Measurements from ENCODE around the gene TEX22. TPM values are rescaled to one million over a fixed set of nuclear protein-coding genes. Genes with fewer than 3 reads are reported as not detected.

The TEX22 gene
- total RNA-seq, 1 experiment from 2014 or later, result 2.6 TPM

DNA sequence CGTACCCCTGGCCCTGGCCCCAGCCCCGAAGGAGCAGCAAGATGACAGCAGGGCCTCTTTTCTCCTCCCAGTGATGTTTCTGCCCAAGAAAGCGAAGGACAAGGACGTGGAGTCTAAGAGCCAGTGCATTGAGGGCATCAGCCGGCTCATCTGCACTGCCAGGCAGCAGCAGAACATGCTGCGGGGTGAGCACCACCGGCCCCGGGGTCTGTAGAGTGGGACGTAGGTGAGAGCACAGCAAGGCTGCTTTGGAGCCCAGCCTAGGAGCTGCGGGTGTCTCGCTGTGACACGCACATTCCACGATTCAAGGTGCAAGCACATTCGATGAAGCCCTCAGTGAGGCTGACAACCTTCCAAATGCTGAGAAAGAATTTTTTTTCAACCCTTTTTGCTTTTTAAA lies 5.2 kb upstream of the TEX22 start:
- no peaks in the 10 kb centered on the region for H3K9me2 ChIP-seq (ENCODE audit: insufficient read depth)
- no peaks in the 10 kb centered on the region for H3K36me3 ChIP-seq (ENCODE audit: low read depth)
- H3K79me2 ChIP-seq (ENCODE audit: low read depth), result no peaks in the 10 kb centered on the region
- H3K4me2 ChIP-seq, result no peak overlapping the region
- no TSS peak for BruUV-seq (replicated peaks)
- no peak overlapping the region for H2AFZ ChIP-seq
- H3F3A ChIP-seq (ENCODE audit: insufficient read depth, low read depth), result no peaks in the 10 kb centered on the region
- ChIA-PET CTCF (no interaction called here), POLR2A (ENCODE audit: unreplicated experiment) (no interaction called here)
- no peak overlapping the region for H3K27ac ChIP-seq
- no peak for DNase-seq
- H3K27me3 ChIP-seq (ENCODE audit: insufficient read depth, low read depth), result no peaks in the 10 kb centered on the region
- no peaks in the 10 kb centered on the region for H3K9me3 ChIP-seq (ENCODE audit: insufficient read depth, low read depth)
- intact Hi-C loops (cut with micrococcal nuclease; ENCODE audit: unreplicated experiment), result no loop called here
- H4K20me1 ChIP-seq (ENCODE audit: insufficient read depth), result no peaks in the 10 kb centered on the region
- TF ChIP-seq, protein P1, sequence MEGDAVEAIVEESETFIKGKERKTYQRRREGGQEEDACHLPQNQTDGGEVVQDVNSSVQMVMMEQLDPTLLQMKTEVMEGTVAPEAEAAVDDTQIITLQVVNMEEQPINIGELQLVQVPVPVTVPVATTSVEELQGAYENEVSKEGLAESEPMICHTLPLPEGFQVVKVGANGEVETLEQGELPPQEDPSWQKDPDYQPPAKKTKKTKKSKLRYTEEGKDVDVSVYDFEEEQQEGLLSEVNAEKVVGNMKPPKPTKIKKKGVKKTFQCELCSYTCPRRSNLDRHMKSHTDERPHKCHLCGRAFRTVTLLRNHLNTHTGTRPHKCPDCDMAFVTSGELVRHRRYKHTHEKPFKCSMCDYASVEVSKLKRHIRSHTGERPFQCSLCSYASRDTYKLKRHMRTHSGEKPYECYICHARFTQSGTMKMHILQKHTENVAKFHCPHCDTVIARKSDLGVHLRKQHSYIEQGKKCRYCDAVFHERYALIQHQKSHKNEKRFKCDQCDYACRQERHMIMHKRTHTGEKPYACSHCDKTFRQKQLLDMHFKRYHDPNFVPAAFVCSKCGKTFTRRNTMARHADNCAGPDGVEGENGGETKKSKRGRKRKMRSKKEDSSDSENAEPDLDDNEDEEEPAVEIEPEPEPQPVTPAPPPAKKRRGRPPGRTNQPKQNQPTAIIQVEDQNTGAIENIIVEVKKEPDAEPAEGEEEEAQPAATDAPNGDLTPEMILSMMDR (conservative IDR thresholded peaks at IDR 0.05), result no peak
- no peak for TF ChIP-seq EZH2 (IDR thresholded peaks at IDR 0.05; ENCODE audit: low read depth)
- H3K4me3 ChIP-seq, result no peak overlapping the region
- no peaks in the 10 kb centered on the region for H3K4me1 ChIP-seq (replicated peaks; ENCODE audit: insufficient read depth)

DNA sequence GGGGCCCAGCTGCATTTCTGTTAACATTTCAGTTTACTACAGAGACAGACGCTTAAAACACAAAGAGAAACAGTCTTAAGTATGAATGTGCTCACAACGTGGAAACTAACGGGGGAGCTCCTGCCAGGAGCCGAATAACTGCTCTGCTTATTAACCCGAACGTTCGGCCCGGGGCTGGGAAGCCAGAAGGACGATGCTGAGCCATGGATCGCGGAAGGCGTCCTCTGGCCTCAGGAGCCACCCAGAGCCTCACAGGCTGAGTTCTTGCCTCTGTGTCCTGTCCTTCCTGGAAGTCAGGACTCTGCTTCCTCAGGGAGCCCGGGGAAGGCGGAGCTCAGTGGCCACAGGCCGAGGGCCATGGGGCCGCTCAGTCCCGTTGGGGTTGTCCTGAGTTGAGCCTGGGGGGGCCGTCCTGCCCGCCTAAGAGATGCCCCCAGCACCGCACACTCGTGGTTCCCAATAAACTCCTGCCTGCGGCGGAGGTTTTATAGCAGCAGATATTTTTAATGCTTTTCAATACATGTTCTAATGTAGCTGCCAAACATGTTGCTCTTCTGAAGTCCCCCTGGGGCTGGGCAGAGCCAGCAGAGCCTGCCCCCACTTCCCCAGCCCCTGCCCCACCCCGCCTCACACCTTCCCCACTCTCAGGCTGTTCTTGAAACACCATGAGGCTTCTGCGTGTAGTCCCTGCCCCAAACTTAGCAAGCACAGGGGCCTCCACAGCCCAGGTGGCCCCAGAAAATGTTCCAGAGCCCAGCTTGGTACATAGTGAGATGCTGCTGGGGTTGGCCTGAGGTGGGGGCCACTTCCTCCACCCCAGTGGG lies 3.4 kb upstream of the TEX22 start:
- intact Hi-C loops (cut with micrococcal nuclease; ENCODE audit: unreplicated experiment), result no loop called here
- peaks cover 10% of the 10 kb centered on the region; the same call in 1 of the 2 replicates for H3K9me3 ChIP-seq (ENCODE audit: insufficient read depth, low read depth)
- POLR2A ChIA-PET (ENCODE audit: unreplicated experiment), result no interaction called here
- H3K36me3 ChIP-seq (ENCODE audit: low read depth), result peaks cover 8% of the 10 kb centered on the region
- no peaks in the 10 kb centered on the region for H4K20me1 ChIP-seq (ENCODE audit: insufficient read depth)
- no peaks in the 10 kb centered on the region for H3F3A ChIP-seq (ENCODE audit: insufficient read depth, low read depth)
- peaks cover 11% of the 10 kb centered on the region for H3K79me2 ChIP-seq (ENCODE audit: low read depth)
- TF ChIP-seq, protein P1 (conservative IDR thresholded peaks at IDR 0.05), result no peak
- H3K4me2 ChIP-seq, result no peak overlapping the region
- H3K27me3 ChIP-seq (ENCODE audit: insufficient read depth, low read depth), result no peaks in the 10 kb centered on the region
- CTCF ChIA-PET, result no interaction called here
- no peak overlapping the region for H3K4me3 ChIP-seq
- DNase-seq, result no peak
- H2AFZ ChIP-seq, result no peak overlapping the region
- H3K9me2 ChIP-seq (ENCODE audit: insufficient read depth), result no peaks in the 10 kb centered on the region
- H3K4me1 ChIP-seq (replicated peaks; ENCODE audit: insufficient read depth), result peaks cover 7% of the 10 kb centered on the region; the same call in 1 of the 2 replicates
- no peak overlapping the region for H3K27ac ChIP-seq
- BruUV-seq (replicated peaks), result no TSS peak

DNA sequence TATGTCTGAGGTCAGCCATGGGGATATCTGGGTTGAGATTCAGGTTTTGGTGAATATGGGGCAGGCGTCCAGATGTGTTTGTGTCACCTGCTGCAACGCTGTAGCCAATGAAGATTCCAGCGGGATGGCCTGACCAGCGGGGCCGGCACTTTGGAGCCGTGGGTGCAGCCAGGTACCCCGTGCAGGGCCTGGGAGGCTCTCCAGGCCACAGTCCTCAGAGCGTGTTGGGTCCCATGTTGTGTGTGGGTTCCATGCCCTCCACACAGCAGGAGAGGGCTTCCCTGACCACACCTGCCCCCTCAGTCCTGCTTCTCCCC lies 2.8 kb upstream of the TEX22 start:
- no peak for DNase-seq
- ChIA-PET CTCF (no interaction called here), POLR2A (ENCODE audit: unreplicated experiment) (no interaction called here)
- Histone ChIP-seq H3K4me1 (replicated peaks; ENCODE audit: insufficient read depth) (peaks cover 7% of the 10 kb centered on the region; the same call in 1 of the 2 replicates), H3K4me2 (no peak overlapping the region), H4K20me1 (ENCODE audit: insufficient read depth) (no peaks in the 10 kb centered on the region), H3K9me2 (ENCODE audit: insufficient read depth) (no peaks in the 10 kb centered on the region), H3K79me2 (ENCODE audit: low read depth) (peaks cover 11% of the 10 kb centered on the region), H3K36me3 (ENCODE audit: low read depth) (peaks cover 14% of the 10 kb centered on the region), H3K27ac (no peak overlapping the region), H2AFZ (no peak overlapping the region), H3F3A (ENCODE audit: insufficient read depth, low read depth) (no peaks in the 10 kb centered on the region), H3K4me3 (no peak overlapping the region), H3K27me3 (ENCODE audit: insufficient read depth, low read depth) (no peaks in the 10 kb centered on the region), H3K9me3 (ENCODE audit: insufficient read depth, low read depth) (peaks cover 16% of the 10 kb centered on the region; the same call in 1 of the 2 replicates)
- intact Hi-C loops (cut with micrococcal nuclease; ENCODE audit: unreplicated experiment), result no loop called here
- no peak for TF ChIP-seq EZH2 (IDR thresholded peaks at IDR 0.05; ENCODE audit: low read depth)
- TF ChIP-seq, protein P1 (conservative IDR thresholded peaks at IDR 0.05), result no peak
- BruUV-seq (replicated peaks), result no TSS peak

All from PC-9 (cell line).